ENCODE data around the gene CACNB2. TPM values are rescaled to one million over a fixed set of nuclear protein-coding genes. Genes with fewer than 3 reads are reported as not detected.
"Not testable (repeated sequence)": the region's sequence is repeated elsewhere in the genome, so short reads cannot be mapped to it uniquely, and the experiment has no call there.

CACNB2 gene
- total and polyA plus RNA-seq, 2 experiments from 2014 or later = 101 to 172 TPM

- no peaks in the 10 kb centered on the region for H3K27me3 ChIP-seq
- DNase-seq (ENCODE audit: low read depth in 1 of 2, low spot score in 1 of 2) = peak in 1 of 2 donors; percentile 6
- no peaks in the 10 kb centered on the region for H3K36me3 ChIP-seq
- TF ChIP-seq CTCF (IDR thresholded peaks at IDR 0.05; ENCODE audit: low read depth, low read length) = no peak
- peak overlapping the region; percentile 31 for H3K27ac ChIP-seq
- H3K4me3 ChIP-seq = no peak overlapping the region
- H3K4me1 ChIP-seq (ENCODE audit: low read depth) = peaks cover 21% of the 10 kb centered on the region
- H3K9me3 ChIP-seq (ENCODE audit: low read depth) = no peaks in the 10 kb centered on the region
These were observed 62.6 kb downstream of the CACNB2 start for GRCh38 chr10:18202680-18203460.

DNA sequence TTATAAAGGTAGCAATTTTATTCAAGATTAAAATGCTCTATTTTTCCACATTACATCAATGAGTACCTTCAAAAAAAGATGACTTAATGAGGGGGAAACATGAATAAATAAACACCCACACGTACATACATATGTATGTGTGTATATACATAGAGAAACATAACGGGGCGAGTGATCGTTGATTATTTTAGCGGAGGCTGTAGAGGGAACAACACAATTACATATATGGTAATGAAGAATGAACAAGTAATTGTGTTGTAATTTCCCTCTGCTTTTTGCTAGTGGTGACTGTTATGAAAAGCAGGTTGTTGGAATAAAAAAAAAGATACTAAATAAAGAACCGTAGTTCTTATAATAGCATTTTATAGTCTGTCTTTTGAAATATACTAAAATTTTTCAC, 63.2 kb downstream of the CACNB2 start:
- H3K36me3 ChIP-seq = no peaks in the 10 kb centered on the region
- peak overlapping the region; percentile 31 for H3K27ac ChIP-seq
- no peak for TF ChIP-seq CTCF (IDR thresholded peaks at IDR 0.05; ENCODE audit: low read depth, low read length)
- no peak for DNase-seq (ENCODE audit: low read depth in 1 of 2, low spot score in 1 of 2)
- no peaks in the 10 kb centered on the region for H3K9me3 ChIP-seq (ENCODE audit: low read depth)
- peaks cover 21% of the 10 kb centered on the region for H3K4me1 ChIP-seq (ENCODE audit: low read depth)
- H3K4me3 ChIP-seq = no peak overlapping the region
- H3K27me3 ChIP-seq = no peaks in the 10 kb centered on the region

DNA sequence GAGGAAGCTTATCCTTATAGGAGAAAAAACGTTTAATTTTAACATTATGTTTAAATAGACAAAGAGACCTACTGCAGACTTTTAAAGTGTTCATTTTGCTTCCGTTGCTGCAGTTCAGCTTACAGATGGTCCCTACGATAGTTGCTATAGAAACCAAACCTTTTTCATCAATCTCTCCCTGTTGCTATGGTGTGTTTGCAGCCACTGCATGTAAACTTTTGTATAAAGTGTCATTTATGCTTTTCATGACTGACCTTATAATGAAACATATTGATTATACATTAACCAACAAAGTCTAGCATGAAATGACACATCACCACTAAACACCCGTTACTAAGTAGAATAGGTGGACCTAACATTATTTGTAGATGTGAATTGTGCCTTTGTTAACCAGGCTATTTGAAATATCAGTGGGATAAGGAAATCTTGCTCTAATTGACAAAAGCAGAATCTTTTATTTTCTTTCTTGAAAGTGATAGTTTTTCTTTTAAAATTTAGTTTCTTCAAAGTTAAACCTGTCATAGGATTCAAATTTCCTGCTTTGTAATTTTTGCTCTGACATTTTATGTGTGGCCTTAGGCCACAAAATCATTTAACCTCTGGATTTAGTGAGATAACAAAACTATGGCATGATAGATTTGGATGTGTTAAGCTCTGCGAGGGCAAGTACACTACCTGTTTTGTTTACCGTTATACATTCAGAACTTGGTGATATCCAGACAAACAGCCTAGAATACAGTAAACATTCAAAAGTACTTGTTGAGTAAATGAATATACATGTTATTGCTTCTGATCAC, 64.0 kb downstream of the CACNB2 start:
- no peak for DNase-seq (ENCODE audit: low read depth in 1 of 2, low spot score in 1 of 2)
- no peak for TF ChIP-seq CTCF (IDR thresholded peaks at IDR 0.05; ENCODE audit: low read depth, low read length)
- no peaks in the 10 kb centered on the region for H3K9me3 ChIP-seq (ENCODE audit: low read depth)
- peaks cover 26% of the 10 kb centered on the region for H3K4me1 ChIP-seq (ENCODE audit: low read depth)
- H3K27me3 ChIP-seq = no peaks in the 10 kb centered on the region
- H3K4me3 ChIP-seq = no peak overlapping the region
- no peaks in the 10 kb centered on the region for H3K36me3 ChIP-seq
- H3K27ac ChIP-seq = no peak overlapping the region

GRCh38 chr10:18205098-18205834, 65.0 kb downstream of the CACNB2 start:
- Histone ChIP-seq H3K27me3 (no peaks in the 10 kb centered on the region), H3K36me3 (no peaks in the 10 kb centered on the region), H3K9me3 (ENCODE audit: low read depth) (no peaks in the 10 kb centered on the region), H3K4me3 (no peak overlapping the region), H3K27ac (no peak overlapping the region), H3K4me1 (ENCODE audit: low read depth) (peaks cover 36% of the 10 kb centered on the region)
- no peak for DNase-seq (ENCODE audit: low read depth in 1 of 2, low spot score in 1 of 2)
- TF ChIP-seq CTCF (IDR thresholded peaks at IDR 0.05; ENCODE audit: low read depth, low read length) = no peak

DNA sequence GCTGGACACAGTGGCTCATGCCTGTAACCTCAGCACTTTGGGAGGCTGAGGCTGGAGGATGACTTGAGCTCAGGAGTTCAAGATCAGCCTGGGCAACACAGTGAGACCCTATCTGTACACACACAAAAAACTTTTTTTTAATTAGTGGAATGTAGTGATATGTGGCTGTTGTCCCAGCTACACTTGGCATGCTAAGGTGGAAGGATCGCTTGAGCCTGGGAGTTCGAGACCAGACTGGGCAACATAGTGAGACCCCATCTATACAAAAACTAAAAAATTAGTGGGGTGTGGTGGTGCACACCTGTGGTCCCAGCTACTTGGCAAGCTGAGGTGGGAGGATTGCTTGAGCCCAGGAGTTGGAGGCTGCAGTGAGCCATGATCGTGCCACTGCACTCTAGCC, 68.0 kb downstream of the CACNB2 start:
- H3K9me3 ChIP-seq (ENCODE audit: low read depth); H3K27ac ChIP-seq; DNase-seq (ENCODE audit: low read depth in 1 of 2, low spot score in 1 of 2); H3K36me3 ChIP-seq; H3K27me3 ChIP-seq; H3K4me3 ChIP-seq: not testable (repeated sequence)
- peaks cover 52% of the 10 kb centered on the region for H3K4me1 ChIP-seq (ENCODE audit: low read depth)

Measured in cardiac muscle cell (in vitro differentiated cells and primary cell).